ENCODE results near the gene TMEM272. TPM values are rescaled to one million over a fixed set of nuclear protein-coding genes. Genes with fewer than 3 reads are reported as not detected.

The TMEM272 gene
- total and polyA plus RNA-seq, 9 of the 15 experiments (the other 6 are each of a cell fraction or from before 2014, with no cell fraction given) = 0.04 to 0.16 (median 0.06) TPM; not detected in 2

DNA sequence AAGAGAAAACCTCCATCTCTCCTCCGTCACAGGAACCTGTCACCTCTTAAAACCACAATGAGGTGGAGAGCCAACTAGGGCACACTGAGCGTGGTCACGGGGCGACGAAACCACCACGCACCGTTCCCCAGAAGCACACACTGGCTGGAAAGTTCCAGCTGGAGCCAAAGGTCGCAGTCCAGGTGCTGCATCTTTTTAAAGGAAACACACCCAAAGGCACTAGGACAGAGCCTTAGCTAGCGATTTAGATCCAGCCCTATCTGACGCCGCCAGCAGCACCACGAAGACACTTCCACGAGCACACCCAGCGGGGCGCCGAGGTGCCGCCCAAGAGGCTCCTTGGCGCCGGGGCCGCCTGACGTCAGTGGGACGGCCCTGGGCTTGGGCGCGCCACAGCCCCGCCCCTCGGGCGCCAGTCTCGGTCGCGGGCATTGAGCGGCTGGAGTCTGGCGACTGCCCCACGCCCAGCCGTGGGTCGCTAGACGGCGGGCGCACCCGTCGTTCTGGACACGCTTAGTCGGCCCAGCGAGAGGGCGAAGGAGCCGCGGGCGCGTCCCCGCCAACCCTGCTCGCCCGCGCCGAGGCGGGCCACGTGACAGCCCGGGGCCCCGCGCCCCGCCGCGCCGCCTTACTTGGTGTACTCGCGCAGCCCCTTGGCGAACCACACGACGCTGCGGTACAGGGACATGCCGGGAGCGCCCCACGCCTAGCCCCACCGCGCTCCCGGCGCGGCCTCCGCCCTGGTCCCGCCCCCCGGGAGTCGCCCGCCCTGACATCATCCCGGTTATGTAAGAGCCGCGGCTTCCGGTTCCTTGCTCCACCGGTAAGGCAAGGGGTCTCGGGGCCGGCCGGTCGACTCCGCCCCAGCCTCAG is 41.3 kb downstream of the TMEM272 start, which contains the start of gene DHRS12 (continued):
- TF ChIP-seq, protein P1, sequence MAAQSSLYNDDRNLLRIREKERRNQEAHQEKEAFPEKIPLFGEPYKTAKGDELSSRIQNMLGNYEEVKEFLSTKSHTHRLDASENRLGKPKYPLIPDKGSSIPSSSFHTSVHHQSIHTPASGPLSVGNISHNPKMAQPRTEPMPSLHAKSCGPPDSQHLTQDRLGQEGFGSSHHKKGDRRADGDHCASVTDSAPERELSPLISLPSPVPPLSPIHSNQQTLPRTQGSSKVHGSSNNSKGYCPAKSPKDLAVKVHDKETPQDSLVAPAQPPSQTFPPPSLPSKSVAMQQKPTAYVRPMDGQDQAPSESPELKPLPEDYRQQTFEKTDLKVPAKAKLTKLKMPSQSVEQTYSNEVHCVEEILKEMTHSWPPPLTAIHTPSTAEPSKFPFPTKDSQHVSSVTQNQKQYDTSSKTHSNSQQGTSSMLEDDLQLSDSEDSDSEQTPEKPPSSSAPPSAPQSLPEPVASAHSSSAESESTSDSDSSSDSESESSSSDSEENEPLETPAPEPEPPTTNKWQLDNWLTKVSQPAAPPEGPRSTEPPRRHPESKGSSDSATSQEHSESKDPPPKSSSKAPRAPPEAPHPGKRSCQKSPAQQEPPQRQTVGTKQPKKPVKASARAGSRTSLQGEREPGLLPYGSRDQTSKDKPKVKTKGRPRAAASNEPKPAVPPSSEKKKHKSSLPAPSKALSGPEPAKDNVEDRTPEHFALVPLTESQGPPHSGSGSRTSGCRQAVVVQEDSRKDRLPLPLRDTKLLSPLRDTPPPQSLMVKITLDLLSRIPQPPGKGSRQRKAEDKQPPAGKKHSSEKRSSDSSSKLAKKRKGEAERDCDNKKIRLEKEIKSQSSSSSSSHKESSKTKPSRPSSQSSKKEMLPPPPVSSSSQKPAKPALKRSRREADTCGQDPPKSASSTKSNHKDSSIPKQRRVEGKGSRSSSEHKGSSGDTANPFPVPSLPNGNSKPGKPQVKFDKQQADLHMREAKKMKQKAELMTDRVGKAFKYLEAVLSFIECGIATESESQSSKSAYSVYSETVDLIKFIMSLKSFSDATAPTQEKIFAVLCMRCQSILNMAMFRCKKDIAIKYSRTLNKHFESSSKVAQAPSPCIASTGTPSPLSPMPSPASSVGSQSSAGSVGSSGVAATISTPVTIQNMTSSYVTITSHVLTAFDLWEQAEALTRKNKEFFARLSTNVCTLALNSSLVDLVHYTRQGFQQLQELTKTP (IDR thresholded peaks at IDR 0.05; ENCODE audit: low read depth in 1 of 2, partially characterized antibody in 2 of 2) = no peak
- TF ChIP-seq MYC (IDR thresholded peaks at IDR 0.05; ENCODE audit: low read depth, low read length) (peak; percentile 53), MYC (CRISPR knock-in tag; IDR thresholded peaks at IDR 0.05; ENCODE audit: borderline replicate concordance, low read depth) (no peak), ZKSCAN1 (IDR thresholded peaks at IDR 0.05; ENCODE audit: low read depth, low read length) (0 out of 2 replicates have a peak, but pooled peaks have one; percentile 40), RAD21 (CRISPR knock-in tag; conservative IDR thresholded peaks at IDR 0.05 in 1 of 2, IDR thresholded peaks at IDR 0.05 in 1 of 2) (peak; percentile 17 to 36; a peak in 3 of 4 replicates), L3MBTL2 (IDR thresholded peaks at IDR 0.05) (peak; percentile 93), SMARCA4 (IDR thresholded peaks at IDR 0.05) (peak; percentile 69; the same call in 1 of the 2 replicates), PML (IDR thresholded peaks at IDR 0.05; ENCODE audit: low read length) (peak; percentile 65; the same call in 1 of the 2 replicates), HDGF (IDR thresholded peaks at IDR 0.05) (no peak), NR2C2 (CRISPR knock-in tag; IDR thresholded peaks at IDR 0.05) (peak; percentile 66; the same call in 1 of the 2 replicates), NR2C2 (tag; IDR thresholded peaks at IDR 0.05) (peak; percentile 61), ESRRA (IDR thresholded peaks at IDR 0.05; ENCODE audit: borderline replicate concordance, low read depth) (peak; percentile 43; the same call in 1 of the 2 replicates), ETV1 (tag; conservative IDR thresholded peaks at IDR 0.05; ENCODE audit: low read depth) (peak; percentile 69), SIN3A (IDR thresholded peaks at IDR 0.05; ENCODE audit: borderline replicate concordance in 2 of 2, control insufficient read depth in 1 of 2, low read depth in 2 of 2, low read length in 2 of 2) (peak; percentile 8 to 66; a peak in 2 of 4 replicates), KLF1 (tag; IDR thresholded peaks at IDR 0.05) (peak; percentile 93), PHF20 (IDR thresholded peaks at IDR 0.05; ENCODE audit: partially characterized antibody) (no peak), GTF2E2 (tag; IDR thresholded peaks at IDR 0.05) (peak; percentile 49; the same call in 1 of the 2 replicates), MCM3 (IDR thresholded peaks at IDR 0.05) (no peak), FOS (IDR thresholded peaks at IDR 0.05; ENCODE audit: extremely low read depth, insufficient read length) (no peak), SAFB (IDR thresholded peaks at IDR 0.05; ENCODE audit: borderline replicate concordance, low read depth, low read length) (peak; percentile 47; the same call in 1 of the 2 replicates), JUND (IDR thresholded peaks at IDR 0.05; ENCODE audit: borderline replicate concordance, low read depth, low read length) (peak; percentile 79), JUND (tag; IDR thresholded peaks at IDR 0.05; ENCODE audit: borderline replicate concordance, low read depth, low read length) (peak; percentile 55; the same call in 2 of the 3 replicates)
- TF ChIP-seq, protein P2, sequence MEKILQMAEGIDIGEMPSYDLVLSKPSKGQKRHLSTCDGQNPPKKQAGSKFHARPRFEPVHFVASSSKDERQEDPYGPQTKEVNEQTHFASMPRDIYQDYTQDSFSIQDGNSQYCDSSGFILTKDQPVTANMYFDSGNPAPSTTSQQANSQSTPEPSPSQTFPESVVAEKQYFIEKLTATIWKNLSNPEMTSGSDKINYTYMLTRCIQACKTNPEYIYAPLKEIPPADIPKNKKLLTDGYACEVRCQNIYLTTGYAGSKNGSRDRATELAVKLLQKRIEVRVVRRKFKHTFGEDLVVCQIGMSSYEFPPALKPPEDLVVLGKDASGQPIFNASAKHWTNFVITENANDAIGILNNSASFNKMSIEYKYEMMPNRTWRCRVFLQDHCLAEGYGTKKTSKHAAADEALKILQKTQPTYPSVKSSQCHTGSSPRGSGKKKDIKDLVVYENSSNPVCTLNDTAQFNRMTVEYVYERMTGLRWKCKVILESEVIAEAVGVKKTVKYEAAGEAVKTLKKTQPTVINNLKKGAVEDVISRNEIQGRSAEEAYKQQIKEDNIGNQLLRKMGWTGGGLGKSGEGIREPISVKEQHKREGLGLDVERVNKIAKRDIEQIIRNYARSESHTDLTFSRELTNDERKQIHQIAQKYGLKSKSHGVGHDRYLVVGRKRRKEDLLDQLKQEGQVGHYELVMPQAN (IDR thresholded peaks at IDR 0.05; ENCODE audit: borderline replicate concordance) = no peak
